OCI-LY3 (cell line): ENCODE results near the gene FHOD1.

Experiments used
- H2AFZ ChIP-seq: fragments of 200-600, 300-600 bp; shearing (Covaris generic); 2 replicates; pipeline ENCODE4 v1.6.0; 2014; ENCODE audit warnings: antibody characterized with exemption, low read depth, low read length
- H3K27ac ChIP-seq: fragments of 200-600, 300-600 bp; sonication (generic); 2 replicates; pipeline ENCODE4 v1.5.1; 2014; ENCODE audit warnings: mild to moderate bottlenecking, low read length, moderate library complexity, mixed read lengths
- H3K27me3 ChIP-seq: fragments of 200-600, 300-600 bp; sonication (generic); 2 replicates; pipeline ENCODE4 v1.6.1; 2014; ENCODE audit warnings: low read depth, low read length, mixed read lengths
- H3K36me3 ChIP-seq: fragments of 200-600, 300-600 bp; sonication (generic); replicated peaks from 2 replicates; pipeline ENCODE3; 2014; ENCODE audit warnings: low read depth, low read length, mixed read lengths
- H3K4me1 ChIP-seq: fragments of 300-600, 200-600 bp; sonication (generic); 2 replicates; pipeline ENCODE4 v1.6.1; 2014; ENCODE audit warnings: low read length, mixed read lengths
- H3K4me2 ChIP-seq: fragments of 200-600, 300-600 bp; sonication (generic); 2 replicates; pipeline ENCODE4 v1.6.1; 2014; ENCODE audit warnings: low read length, mixed read lengths
- H3K4me3 ChIP-seq: fragments of 300-600, 200-600 bp; sonication (generic); 2 replicates; pipeline ENCODE4 v1.5.1; 2014; ENCODE audit warnings: antibody characterized with exemption, mild to moderate bottlenecking, low read length, moderate library complexity
- H3K79me2 ChIP-seq: fragments of 300-600, 200-600 bp; shearing (Covaris generic); 2 replicates; pipeline ENCODE4 v1.6.1; 2014; ENCODE audit warnings: mild to moderate bottlenecking, low read length, mixed read lengths
- H3K9ac ChIP-seq: fragments of 300-600, 200-600 bp; shearing (Covaris generic); 2 replicates; pipeline ENCODE4 v1.6.0; 2014; ENCODE audit warnings: mild to moderate bottlenecking, low read length, moderate library complexity
- H3K9me3 ChIP-seq: fragments of 200-600, 300-600 bp; shearing (Covaris generic); 2 replicates; pipeline ENCODE4 v1.6.1; 2014; ENCODE audit warnings: low read length, mixed read lengths; ENCODE audit not compliant: insufficient read depth
- H4K20me1 ChIP-seq: fragments of 200-600, 300-600 bp; sonication (generic); 2 replicates; pipeline ENCODE4 v1.6.1; 2016; ENCODE audit warnings: low read length, mixed read lengths; ENCODE audit not compliant: insufficient read depth
- CTCF ChIP-seq: fragments of 200-600, 300-600 bp; sonication (generic); IDR thresholded peaks from 2 replicates; pipeline ENCODE4 v1.5.1; 2014; ENCODE audit warnings: antibody characterized with exemption, low read length, low read depth
- EZH2phosphoT487 ChIP-seq: fragments of 200-600 bp; shearing (Covaris generic); IDR thresholded peaks from 2 replicates; pipeline ENCODE4 v1.6.1; 2018; ENCODE audit warnings: antibody characterized with exemption, mixed run types, low read depth

The FHOD1 gene

GRCh38 chr16:67280090-67281015, 33.1 kb upstream of the FHOD1 start:
- no peak overlapping the region; the same call in 1 of the 2 replicates for H2AFZ ChIP-seq
- H3K27ac ChIP-seq, result no peak overlapping the region
- no peaks in the 10 kb centered on the region for H3K27me3 ChIP-seq
- peaks cover 15% of the 10 kb centered on the region for H3K79me2 ChIP-seq
- peaks cover under 1% of the 10 kb centered on the region for H3K36me3 ChIP-seq
- H3K9me3 ChIP-seq, result no peaks in the 10 kb centered on the region
- peak overlapping the region; percentile 87 for H3K4me2 ChIP-seq
- peaks cover 11% of the 10 kb centered on the region for H3K4me1 ChIP-seq
- H4K20me1 ChIP-seq, result no peaks in the 10 kb centered on the region
- peak overlapping the region; percentile 86 for H3K4me3 ChIP-seq
- H3K9ac ChIP-seq, result 0 out of 2 replicates have a peak overlapping the region, but pooled peaks have one; percentile 55
- TF ChIP-seq CTCF (no peak), EZH2phosphoT487 (no peak)

- H3K4me2 ChIP-seq, result peak within 1 kb of the TSS; percentile 88
- peaks cover 15% of the 10 kb centered on the region for H3K79me2 ChIP-seq
- H2AFZ ChIP-seq, result peak within 1 kb of the TSS; percentile 96
- H3K36me3 ChIP-seq, result peaks cover 3% of the 10 kb centered on the region
- H4K20me1 ChIP-seq, result no peaks in the 10 kb centered on the region
- H3K4me3 ChIP-seq, result peak within 1 kb of the TSS; percentile 86
- H3K4me1 ChIP-seq, result peaks cover 11% of the 10 kb centered on the region
- no peak for TF ChIP-seq EZH2phosphoT487
- TF ChIP-seq CTCF, result peak; percentile 72
- no peaks in the 10 kb centered on the region for H3K9me3 ChIP-seq
- H3K27ac ChIP-seq, result peak within 1 kb of the TSS; percentile 30
- H3K27me3 ChIP-seq, result no peaks in the 10 kb centered on the region
- peak within 1 kb of the TSS; percentile 77 for H3K9ac ChIP-seq
Measured at GRCh38 chr16:67279296-67280089, 32.2 kb upstream of the FHOD1 start, which contains the start of gene PLEKHG4. PLEKHG4 (plus strand) TSS chr16:67279532; CDS start chr16:67280045, 513 bp downstream.

GRCh38 chr16:67278773-67279295, 31.6 kb upstream of the FHOD1 start:
- H3K79me2 ChIP-seq, result peaks cover 15% of the 10 kb centered on the region
- H3K4me2 ChIP-seq, result peak overlapping the region; percentile 88
- no peaks in the 10 kb centered on the region for H3K9me3 ChIP-seq
- peak overlapping the region; percentile 77 for H3K9ac ChIP-seq
- H3K27ac ChIP-seq, result peak overlapping the region; percentile 30
- TF ChIP-seq CTCF, result peak; percentile 80
- no peak for TF ChIP-seq EZH2phosphoT487
- H3K4me3 ChIP-seq, result peak overlapping the region; percentile 86
- H3K4me1 ChIP-seq, result peaks cover 11% of the 10 kb centered on the region
- peak overlapping the region; percentile 47; the same call in 1 of the 2 replicates for H2AFZ ChIP-seq
- H4K20me1 ChIP-seq, result no peaks in the 10 kb centered on the region
- peaks cover 3% of the 10 kb centered on the region for H3K36me3 ChIP-seq
- H3K27me3 ChIP-seq, result no peaks in the 10 kb centered on the region
